Measurements from ENCODE around the gene GRM7.

GRM7 gene

GRCh38 chr3:7249493-7250076 is 388.7 kb downstream of the GRM7 start:
- DNase-seq: no peak

- no peak for DNase-seq
Observed at GRCh38 chr3:7254251-7254650, 393.3 kb downstream of the GRM7 start.

- DNase-seq: no peak
Observed at GRCh38 chr3:7260975-7261374, 400.1 kb downstream of the GRM7 start.

- no peak for DNase-seq
Observed at GRCh38 chr3:7263347-7264195, 402.7 kb downstream of the GRM7 start.

- DNase-seq: no peak
Observed at GRCh38 chr3:7264196-7264526, 403.2 kb downstream of the GRM7 start.

- DNase-seq: no peak
Observed at GRCh38 chr3:7265736-7266135, 404.8 kb downstream of the GRM7 start.

GRCh38 chr3:7266551-7266950 is 405.6 kb downstream of the GRM7 start:
- no peak for DNase-seq

- DNase-seq: peak; percentile 63
Observed at GRCh38 chr3:7270731-7271130, 409.8 kb downstream of the GRM7 start.

GRCh38 chr3:7271631-7272030 is 410.7 kb downstream of the GRM7 start:
- no peak for DNase-seq

GRCh38 chr3:7272203-7272602 is 411.3 kb downstream of the GRM7 start:
- no peak for DNase-seq

- DNase-seq: no peak
Observed at GRCh38 chr3:7275396-7275795, 414.5 kb downstream of the GRM7 start.

- DNase-seq: no peak
Observed at GRCh38 chr3:7280318-7280717, 419.4 kb downstream of the GRM7 start.

GRCh38 chr3:7282988-7283387 is 422.1 kb downstream of the GRM7 start:
- DNase-seq: peak; percentile 65

GRCh38 chr3:7285505-7285904 is 424.6 kb downstream of the GRM7 start:
- DNase-seq: no peak

- DNase-seq: no peak
Observed at GRCh38 chr3:7288133-7288532, 427.2 kb downstream of the GRM7 start.

- DNase-seq: no peak
Observed at GRCh38 chr3:7289121-7289520, 428.2 kb downstream of the GRM7 start.

- DNase-seq: no peak
Observed at GRCh38 chr3:7290077-7290825, 429.3 kb downstream of the GRM7 start.

- no peak for DNase-seq
Observed at GRCh38 chr3:7292362-7292761, 431.4 kb downstream of the GRM7 start.

- DNase-seq: no peak
Observed at GRCh38 chr3:7293286-7293685, 432.4 kb downstream of the GRM7 start.

GRCh38 chr3:7305561-7305960 is 444.6 kb downstream of the GRM7 start:
- DNase-seq: no peak

- no peak for DNase-seq
Observed at GRCh38 chr3:7306901-7307300, 446.0 kb downstream of the GRM7 start.

- DNase-seq: no peak
Observed at GRCh38 chr3:7307410-7307809, 446.5 kb downstream of the GRM7 start.

GRCh38 chr3:7309641-7310102 is 448.8 kb downstream of the GRM7 start:
- peak; percentile 93 for DNase-seq

- DNase-seq: no peak
Observed at GRCh38 chr3:7315037-7315436, 454.1 kb downstream of the GRM7 start.
